HG03064 (cell line): ENCODE data around the gene FBXO17.

Experiments used
- ATAC-seq: cut with Tn5 transposase; IDR thresholded peaks from one replicate; pipeline ENCODE4 v1.9.1; 2021; ENCODE audit warnings: low read depth; ENCODE audit not compliant: unreplicated experiment

The FBXO17 gene

GRCh38 chr19:38894968-38895367 is 80.6 kb downstream of the FBXO17 start:
- no peak for ATAC-seq

GRCh38 chr19:38893341-38893771 is 82.2 kb downstream of the FBXO17 start:
- no peak for ATAC-seq

GRCh38 chr19:38892841-38893240 is 82.7 kb downstream of the FBXO17 start:
- no peak for ATAC-seq

- no peak for ATAC-seq
Measured at GRCh38 chr19:38891771-38892170, 83.8 kb downstream of the FBXO17 start.
